Karpas-422 (cell line): ENCODE measurements around the gene KDM3A. TPM values are rescaled to one million over a fixed set of nuclear protein-coding genes. Genes with fewer than 3 reads are reported as not detected.

Experiments used
- small RNA-seq: library from RNA; depleted of rRNA; stranded (forward); fragments of <200 nt; gene quantifications from one replicate; pipeline ENCODE3, GENCODE V24; 2014
- total RNA-seq: library from RNA; depleted of rRNA; stranded (reverse); fragments of >200 nt; shearing (Covaris generic); gene quantifications from 2 replicates; pipeline ENCODE4 v1.2.3, GENCODE V29; 2014; ENCODE audit warnings: low replicate concordance; rRNA removed

Gene KDM3A
- total RNA-seq, 1 experiment from 2014 or later: 154 TPM

Small RNAs within 50 kb of the gene (small RNA-seq; reads per million reads assigned to genes)
- gene RNU6-640P: not detected

Other genes starting within 250 kb of the KDM3A start
- 75.6 and 115 TPM in 2 replicates for gene IMMT, start 245.9 kb upstream of the KDM3A start, total RNA-seq
- 45.8 and 73.9 TPM in 2 replicates for gene MRPL35, start 241.9 kb upstream of the KDM3A start, total RNA-seq
- 0.22 TPM in 1 of 2 replicates, not detected in the other for gene REEP1, start 103.7 kb upstream of the KDM3A start, total RNA-seq
- 34.4 and 43.3 TPM in 2 replicates for gene CHMP3, start 122.1 kb downstream of the KDM3A start, total RNA-seq
- gene RNF103, start 182.5 kb downstream of the KDM3A start, total RNA-seq: 22.7 and 37.8 TPM in 2 replicates